Measurements from ENCODE around the gene LIMS2. TPM values are rescaled to one million over a fixed set of nuclear protein-coding genes. Genes with fewer than 3 reads are reported as not detected.
A peak's percentile ranks its signal among the peaks of the same experiment; 100 is the strongest.

LIMS2 gene
- total RNA-seq, 2 donors from 2014 or later = 177 to 246 TPM

DNA sequence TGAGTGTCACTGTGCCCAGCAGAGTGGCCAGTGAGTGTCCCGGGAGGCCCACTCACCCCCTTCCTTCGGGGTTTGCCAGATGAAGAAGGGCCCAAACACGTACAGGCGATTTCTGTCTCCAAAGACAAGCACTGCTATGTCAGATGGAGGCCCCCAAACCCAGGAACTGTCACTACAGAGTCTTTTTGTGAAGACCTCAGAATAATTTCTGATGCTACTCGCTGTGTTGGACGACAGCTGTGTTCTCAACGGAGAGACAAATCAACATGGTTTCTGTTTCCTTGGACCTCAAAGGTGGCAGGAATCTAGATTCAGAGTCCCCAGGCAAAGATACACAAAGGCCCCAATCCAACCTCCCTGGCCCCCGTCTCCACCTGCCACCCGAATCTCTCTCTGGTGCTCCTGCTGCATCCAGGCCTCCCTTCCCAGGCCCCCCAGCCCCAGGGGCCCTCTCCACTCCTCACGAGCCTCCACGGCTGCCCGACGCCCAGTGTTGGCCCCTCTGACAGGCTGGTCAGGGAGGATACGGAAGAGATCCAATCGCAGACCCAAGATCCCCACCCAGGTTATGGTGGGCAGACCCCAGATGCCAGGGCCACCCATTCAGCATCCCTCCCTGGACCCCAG lies 31.8 kb downstream of the LIMS2 start:
- peaks cover 16 to 44% of the 10 kb centered on the region in 2 donors for H3K4me1 ChIP-seq (ENCODE audit: control insufficient read depth in 1 of 2, low read depth in 2 of 2)

DNA sequence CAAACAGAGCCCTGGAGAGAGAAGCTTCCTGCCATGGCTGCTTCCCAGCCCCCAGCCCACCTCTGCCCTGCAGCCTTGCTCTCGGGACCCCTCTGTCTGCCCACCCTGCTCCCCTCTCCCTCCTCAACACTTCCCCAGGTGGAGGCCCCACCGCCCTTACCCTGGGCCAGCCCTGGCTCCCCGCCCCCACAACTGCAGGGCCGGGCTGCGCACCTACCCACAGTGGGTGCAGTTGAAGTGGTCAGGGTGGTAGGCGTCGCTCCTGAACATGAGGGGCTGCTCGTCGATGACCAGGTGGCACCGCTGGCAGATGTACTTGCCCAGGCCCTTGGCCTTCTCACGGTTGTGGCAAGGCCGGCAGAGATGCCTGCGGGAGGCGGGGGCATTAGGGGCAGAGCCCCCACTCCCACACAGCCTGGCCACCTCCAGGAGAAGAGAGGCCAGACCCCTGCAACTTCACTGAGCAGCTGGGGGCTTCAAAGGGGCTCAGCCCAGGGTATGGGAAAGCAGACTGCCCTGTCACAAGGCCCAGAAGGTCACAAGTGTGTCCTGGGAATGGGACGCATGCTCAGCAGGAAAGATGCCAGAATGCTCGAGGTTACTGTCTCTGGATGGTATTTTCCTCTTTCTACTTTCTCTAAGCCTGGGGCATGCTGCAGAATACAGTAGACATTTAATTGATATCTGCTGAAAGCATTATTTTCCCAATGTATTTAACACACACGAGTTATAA lies 32.5 kb downstream of the LIMS2 start:
- TF ChIP-seq CTCF (IDR thresholded peaks at IDR 0.05) = no peak
- H3K27ac ChIP-seq = peak overlapping the region in 1 of 2 donors; percentile 50
- peaks cover 14 to 44% of the 10 kb centered on the region in 2 donors for H3K4me1 ChIP-seq (ENCODE audit: control insufficient read depth in 1 of 2, low read depth in 2 of 2)

More for the DNA sequence above, 31.8 kb downstream of the LIMS2 start:
- Histone ChIP-seq H3K27ac (no peak overlapping the region), H3K4me3 (no peak overlapping the region), H3K27me3 (replicated peaks; ENCODE audit: insufficient read depth) (no peaks in the 10 kb centered on the region), H3K9me3 (no peaks in the 10 kb centered on the region), H3K36me3 (peaks cover 28% of the 10 kb centered on the region)
- DNase-seq (ENCODE audit: low spot score) = no peak
- ATAC-seq (ENCODE audit: insufficient number of reproducible peaks, low FRiP score, low read depth) = no peak
- TF ChIP-seq CTCF (IDR thresholded peaks at IDR 0.05) = no peak

DNA sequence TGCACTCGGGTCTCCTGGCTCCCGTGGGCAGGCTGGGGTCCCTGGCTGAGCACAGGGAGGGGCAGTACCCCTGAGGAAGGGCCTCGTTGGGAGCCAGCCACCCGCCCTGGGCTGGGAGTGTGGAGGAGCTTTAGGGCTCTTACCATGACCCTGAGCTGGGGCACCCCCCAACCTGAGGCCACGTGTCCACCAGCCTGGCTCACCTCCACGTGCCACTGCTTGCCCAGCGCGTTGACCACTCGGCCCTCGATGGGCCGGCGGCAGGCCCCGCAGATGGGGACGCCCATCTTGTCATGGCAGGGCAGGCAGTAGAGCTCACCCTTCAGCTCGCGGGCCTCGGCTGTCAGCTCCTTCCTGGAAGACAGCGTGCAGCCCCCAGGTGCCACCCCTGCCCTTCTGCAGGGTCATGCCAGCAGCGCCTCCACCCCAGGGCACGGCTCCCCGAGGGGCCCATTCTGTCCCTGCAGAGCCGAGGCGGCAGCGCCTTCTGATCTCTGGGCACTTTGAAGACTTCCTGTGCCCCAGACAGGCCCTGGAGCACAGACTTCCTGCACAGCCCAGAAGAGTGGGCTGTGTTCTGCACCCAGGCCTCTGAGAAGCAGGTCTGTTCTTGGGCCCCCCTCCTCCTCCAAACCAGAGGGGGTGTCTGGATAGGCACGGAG lies 33.4 kb downstream of the LIMS2 start:
- Histone ChIP-seq H3K27me3 (replicated peaks; ENCODE audit: insufficient read depth) (no peaks in the 10 kb centered on the region), H3K27ac (no peak overlapping the region), H3K4me1 (ENCODE audit: control insufficient read depth in 1 of 2, low read depth in 2 of 2) (peaks cover 14 to 44% of the 10 kb centered on the region in 2 donors), H3K4me3 (no peak overlapping the region), H3K9me3 (no peaks in the 10 kb centered on the region), H3K36me3 (peaks cover 31% of the 10 kb centered on the region)
- DNase-seq (ENCODE audit: low spot score) (no peak), ATAC-seq (ENCODE audit: insufficient number of reproducible peaks, low FRiP score, low read depth) (no peak)
- no peak for TF ChIP-seq CTCF (IDR thresholded peaks at IDR 0.05)

More for the DNA sequence above, 32.5 kb downstream of the LIMS2 start:
- DNase-seq (ENCODE audit: low spot score) = no peak
- peaks cover 31% of the 10 kb centered on the region for H3K36me3 ChIP-seq
- no peaks in the 10 kb centered on the region for H3K27me3 ChIP-seq (replicated peaks; ENCODE audit: insufficient read depth)
- ATAC-seq (ENCODE audit: insufficient number of reproducible peaks, low FRiP score, low read depth) = no peak
- no peak overlapping the region for H3K4me3 ChIP-seq
- no peaks in the 10 kb centered on the region for H3K9me3 ChIP-seq

- peaks cover 9 to 40% of the 10 kb centered on the region in 2 donors for H3K4me1 ChIP-seq (ENCODE audit: control insufficient read depth in 1 of 2, low read depth in 2 of 2)
- H3K27me3 ChIP-seq (replicated peaks; ENCODE audit: insufficient read depth) = no peaks in the 10 kb centered on the region
- no peak overlapping the region for H3K27ac ChIP-seq
- ATAC-seq (ENCODE audit: insufficient number of reproducible peaks, low FRiP score, low read depth) (no peak), DNase-seq (ENCODE audit: low spot score) (no peak)
- no peaks in the 10 kb centered on the region for H3K9me3 ChIP-seq
- no peak overlapping the region for H3K4me3 ChIP-seq
- no peak for TF ChIP-seq CTCF (IDR thresholded peaks at IDR 0.05)
- peaks cover 31% of the 10 kb centered on the region for H3K36me3 ChIP-seq
Observed at GRCh38 chr2:127641133-127641532, 34.2 kb downstream of the LIMS2 start.
